Activated naive CD8-positive, alpha-beta T cell treated with anti-CD3 and anti-CD28 coated beads, Interleukin-2, amount 50 U/mL, for 16 hours (primary cell): ENCODE results near the gene ZNF507.

Experiments
- DNase-seq: peaks from one replicate; pipeline ENCODE4 v3.0.0-alpha.2; 2020; ENCODE audit warnings: low read depth, low spot score

The ZNF507 gene

GRCh38 chr19:32339988-32340874, 5.2 kb upstream of the ZNF507 start:
- DNase-seq: no peak

GRCh38 chr19:32342695-32343094, 2.7 kb upstream of the ZNF507 start:
- no peak for DNase-seq

GRCh38 chr19:32343550-32344262, 1.7 kb upstream of the ZNF507 start:
- no peak for DNase-seq

DNA sequence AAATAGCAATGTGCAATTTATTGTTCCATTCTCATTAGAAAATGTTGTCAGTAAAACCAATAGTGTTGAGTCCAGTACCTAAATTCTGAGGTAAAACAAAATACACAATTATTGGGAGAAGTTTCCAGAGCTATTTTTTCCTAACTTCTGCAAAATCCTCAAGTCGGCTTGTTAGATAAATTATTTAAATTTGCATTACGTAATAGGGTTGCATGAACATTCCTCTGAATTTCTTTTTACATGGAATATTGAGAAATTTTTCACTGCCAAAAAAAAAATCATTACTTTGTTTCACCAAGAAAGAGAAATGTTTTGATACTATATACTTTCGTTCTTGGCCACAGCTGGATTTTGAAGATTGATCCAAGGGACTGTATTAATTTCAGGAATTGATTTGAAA, 1.5 kb downstream of the ZNF507 start:
- DNase-seq: no peak

GRCh38 chr19:32347573-32347972, 2.2 kb downstream of the ZNF507 start:
- no peak for DNase-seq

GRCh38 chr19:32349051-32349450, 3.6 kb downstream of the ZNF507 start:
- no peak for DNase-seq

DNA sequence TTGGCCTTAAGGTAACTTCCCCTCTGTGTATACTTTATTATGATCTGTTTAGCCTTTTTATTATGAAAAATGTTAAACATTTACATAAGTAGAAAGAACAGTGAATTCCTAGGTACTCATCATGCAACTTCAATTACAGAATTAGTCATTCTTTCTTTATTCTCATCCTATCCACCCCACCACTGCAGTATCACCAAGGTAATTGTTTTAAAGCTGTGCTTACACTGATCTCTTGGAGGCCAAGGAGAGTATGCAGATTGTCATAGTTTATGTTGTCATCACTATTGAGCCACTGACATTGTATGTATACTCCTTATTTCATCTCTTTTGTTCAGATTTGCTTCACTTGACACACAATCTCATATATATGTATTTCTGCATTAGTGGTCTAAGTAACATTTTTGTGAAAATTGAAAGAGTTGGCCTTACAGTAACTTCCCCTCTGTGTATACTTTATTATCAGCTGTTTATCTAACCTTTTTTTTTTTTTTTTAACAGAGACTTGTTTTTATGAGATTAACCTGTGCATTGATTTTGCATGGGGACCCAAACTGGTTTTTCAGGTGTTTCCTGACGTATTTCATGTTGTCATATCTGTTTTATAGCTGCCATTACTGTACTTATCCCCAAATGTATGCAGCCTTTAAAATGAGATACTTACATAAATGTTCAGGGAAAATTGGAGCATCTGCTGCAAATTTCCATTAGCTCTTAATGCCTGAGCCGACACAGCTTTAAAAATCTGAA, 4.5 kb downstream of the ZNF507 start:
- no peak for DNase-seq

DNA sequence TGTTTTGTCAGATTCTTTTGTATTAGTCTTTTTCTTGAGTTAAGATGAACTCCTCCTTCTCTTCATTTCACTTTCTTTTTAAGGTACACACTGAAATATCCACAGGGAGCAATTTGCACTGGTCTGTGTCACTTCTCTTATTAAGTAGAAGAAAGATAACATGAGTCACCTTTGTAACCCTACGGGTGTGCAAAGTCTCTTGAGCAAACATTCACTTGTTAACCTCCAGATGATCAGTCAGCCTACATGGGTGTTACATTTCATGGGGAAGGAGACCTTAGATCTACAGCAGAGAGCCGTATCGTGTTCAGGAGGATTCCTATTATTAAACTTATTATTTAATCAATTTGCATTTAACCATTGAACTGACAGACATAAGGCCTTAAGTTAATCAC, 5.1 kb downstream of the ZNF507 start:
- no peak for DNase-seq

GRCh38 chr19:32350987-32351348, 5.6 kb downstream of the ZNF507 start:
- no peak for DNase-seq

DNA sequence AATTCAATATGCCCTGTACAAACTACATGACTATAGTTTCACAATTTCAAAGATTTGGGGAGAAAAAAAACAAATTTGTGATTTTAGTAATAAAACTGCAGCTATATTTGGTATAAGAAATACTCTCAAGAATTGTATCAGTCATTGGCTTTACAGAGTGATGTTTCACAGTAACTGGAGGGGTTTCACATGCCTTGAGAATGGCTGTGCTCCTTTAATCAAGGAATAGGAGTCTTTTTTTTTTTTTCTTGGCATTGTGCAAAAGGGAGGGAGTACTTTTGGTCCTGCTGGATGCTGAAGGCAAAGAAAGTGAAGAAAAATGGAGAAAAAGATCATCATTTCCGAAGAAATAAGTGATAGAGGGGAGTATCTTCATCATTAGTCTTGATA, 6.8 kb downstream of the ZNF507 start:
- DNase-seq: no peak

DNA sequence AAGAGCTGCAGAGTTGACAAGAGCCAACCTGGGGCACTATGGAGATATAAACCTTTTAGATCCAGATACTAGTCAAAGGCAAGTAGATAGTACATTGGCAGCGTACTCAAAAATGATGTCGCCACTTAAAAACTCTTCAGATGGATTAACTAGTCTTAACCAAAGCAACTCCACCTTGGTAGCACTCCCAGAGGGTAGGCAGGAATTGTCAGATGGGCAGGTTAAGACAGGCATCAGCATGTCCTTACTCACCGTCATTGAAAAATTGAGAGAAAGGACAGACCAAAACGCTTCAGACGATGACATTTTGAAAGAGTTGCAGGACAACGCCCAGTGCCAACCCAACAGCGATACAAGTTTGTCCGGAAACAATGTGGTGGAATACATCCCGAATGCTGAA, 8.9 kb downstream of the ZNF507 start:
- DNase-seq: no peak

- no peak for DNase-seq
These were observed 9.9 kb downstream of the ZNF507 start for GRCh38 chr19:32355309-32355708.

DNA sequence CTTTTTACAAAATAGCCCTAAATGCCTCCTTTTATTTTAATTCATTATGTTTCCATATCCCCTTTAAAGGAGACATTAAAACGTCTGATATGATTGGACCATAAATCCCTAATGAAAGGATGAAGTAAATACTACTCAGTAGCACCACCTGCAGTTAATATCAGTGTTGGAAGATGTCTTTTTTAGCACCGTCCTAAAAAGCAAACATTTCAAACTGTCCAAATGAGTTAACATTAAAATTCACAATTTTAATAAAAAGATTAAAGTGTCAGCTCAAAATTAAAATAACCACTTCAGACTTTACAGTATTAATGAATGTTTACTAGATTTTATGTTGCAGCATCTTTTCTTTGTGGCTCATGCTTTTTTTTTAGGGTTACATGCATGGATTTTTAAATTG, 12.3 kb downstream of the ZNF507 start:
- DNase-seq: no peak

DNA sequence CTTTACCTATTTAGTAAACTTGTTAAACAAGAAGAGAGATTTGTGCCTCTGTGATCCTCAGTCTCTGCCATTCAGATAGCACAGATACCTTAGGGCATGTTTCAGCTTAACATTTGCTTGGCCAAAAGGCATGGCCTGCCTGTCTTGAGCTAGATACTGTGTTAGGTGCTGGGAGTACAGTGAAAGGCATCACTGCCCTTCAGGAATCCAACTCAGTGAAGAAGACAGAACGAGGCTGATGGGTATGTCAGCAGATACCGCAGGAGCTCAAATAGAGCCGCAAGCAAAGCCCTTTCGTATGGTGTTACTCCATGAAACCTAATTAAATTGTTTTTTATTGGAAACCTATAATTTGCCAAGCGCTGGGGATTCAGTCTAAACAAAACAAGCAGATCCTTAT, 12.9 kb downstream of the ZNF507 start:
- no peak for DNase-seq

DNA sequence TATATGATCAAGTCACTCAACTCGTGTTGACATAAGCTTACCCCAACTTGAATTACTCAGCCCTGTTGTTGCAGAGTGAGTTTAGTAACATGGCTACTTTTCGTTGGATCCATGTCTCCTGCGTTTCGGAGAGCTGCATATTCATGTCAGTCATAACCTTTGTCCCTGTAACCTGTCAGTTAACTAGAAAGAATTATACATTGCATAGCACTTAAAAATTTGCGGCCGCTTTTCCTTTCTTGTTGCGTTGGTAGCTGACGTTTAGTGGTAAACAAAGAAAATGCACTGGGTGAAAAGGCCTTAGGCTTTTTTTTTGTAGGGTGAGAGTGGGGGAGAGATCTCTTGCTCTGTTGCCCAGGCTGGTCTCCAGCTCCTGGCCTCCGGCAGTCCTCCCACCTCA, 14.2 kb downstream of the ZNF507 start:
- no peak for DNase-seq

- DNase-seq: no peak
These were observed 16.3 kb downstream of the ZNF507 start for GRCh38 chr19:32361574-32362317.

GRCh38 chr19:32362318-32362691, 16.9 kb downstream of the ZNF507 start:
- DNase-seq: no peak

DNA sequence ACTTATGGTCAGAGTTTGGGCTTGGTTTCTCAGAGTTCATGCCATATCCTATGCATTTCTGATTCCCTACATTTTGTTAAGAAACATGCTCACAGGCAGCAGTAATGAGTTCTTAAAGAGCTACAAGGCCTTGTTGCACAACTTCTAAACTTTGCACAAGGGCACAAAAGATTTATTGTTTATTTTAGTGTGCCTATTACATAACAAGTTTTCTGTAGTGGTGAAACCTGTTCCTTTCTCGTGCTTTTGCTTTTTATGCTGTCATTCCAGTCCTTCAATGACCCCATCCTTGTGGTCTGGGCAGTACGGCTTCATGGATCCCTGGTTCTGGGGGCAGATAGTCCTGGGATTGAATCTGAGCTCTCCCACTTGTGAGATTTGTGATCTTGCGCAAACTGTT, 17.8 kb downstream of the ZNF507 start:
- DNase-seq: no peak

GRCh38 chr19:32363632-32364031, 18.2 kb downstream of the ZNF507 start:
- no peak for DNase-seq

DNA sequence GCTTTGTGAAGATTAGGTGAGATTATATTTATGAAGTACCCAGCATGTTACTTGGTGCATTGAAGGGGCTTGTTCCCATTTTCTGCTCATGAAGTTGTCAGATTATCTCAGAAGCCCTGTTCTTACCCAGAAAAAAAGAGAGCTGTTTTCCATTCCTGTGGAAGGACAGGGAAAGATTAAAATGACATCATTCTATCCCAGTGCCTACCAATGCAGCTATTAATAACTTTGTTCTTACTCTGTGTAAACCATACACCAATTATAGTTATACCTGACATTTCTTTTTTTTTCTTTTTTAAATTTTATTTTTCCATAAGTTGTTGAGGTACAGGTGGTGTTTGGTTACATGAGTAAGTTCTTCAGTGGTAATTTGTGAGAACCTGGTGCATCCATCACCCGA, 18.6 kb downstream of the ZNF507 start:
- no peak for DNase-seq

- DNase-seq: no peak
These were observed 21.7 kb downstream of the ZNF507 start for GRCh38 chr19:32367063-32367462.
